Measurements from ENCODE around the gene APCS.
A peak's percentile ranks its signal among the peaks of the same experiment; 100 is the strongest.

APCS gene

DNA sequence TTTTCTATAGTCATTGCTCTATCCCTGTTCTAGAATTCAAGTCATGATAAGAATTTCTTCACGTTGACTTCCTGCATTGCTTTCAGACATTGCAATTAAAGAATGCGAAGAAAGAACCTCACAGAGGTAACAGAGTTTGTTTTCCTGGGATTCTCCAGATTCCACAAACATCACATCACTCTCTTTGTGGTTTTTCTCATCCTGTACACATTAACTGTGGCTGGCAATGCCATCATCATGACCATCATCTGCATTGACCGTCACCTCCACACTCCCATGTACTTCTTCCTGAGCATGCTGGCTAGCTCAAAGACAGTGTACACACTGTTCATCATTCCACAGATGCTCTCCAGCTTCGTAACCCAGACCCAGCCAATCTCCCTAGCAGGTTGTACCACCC is 10.6 kb downstream of the APCS start:
- TF ChIP-seq, protein P1, sequence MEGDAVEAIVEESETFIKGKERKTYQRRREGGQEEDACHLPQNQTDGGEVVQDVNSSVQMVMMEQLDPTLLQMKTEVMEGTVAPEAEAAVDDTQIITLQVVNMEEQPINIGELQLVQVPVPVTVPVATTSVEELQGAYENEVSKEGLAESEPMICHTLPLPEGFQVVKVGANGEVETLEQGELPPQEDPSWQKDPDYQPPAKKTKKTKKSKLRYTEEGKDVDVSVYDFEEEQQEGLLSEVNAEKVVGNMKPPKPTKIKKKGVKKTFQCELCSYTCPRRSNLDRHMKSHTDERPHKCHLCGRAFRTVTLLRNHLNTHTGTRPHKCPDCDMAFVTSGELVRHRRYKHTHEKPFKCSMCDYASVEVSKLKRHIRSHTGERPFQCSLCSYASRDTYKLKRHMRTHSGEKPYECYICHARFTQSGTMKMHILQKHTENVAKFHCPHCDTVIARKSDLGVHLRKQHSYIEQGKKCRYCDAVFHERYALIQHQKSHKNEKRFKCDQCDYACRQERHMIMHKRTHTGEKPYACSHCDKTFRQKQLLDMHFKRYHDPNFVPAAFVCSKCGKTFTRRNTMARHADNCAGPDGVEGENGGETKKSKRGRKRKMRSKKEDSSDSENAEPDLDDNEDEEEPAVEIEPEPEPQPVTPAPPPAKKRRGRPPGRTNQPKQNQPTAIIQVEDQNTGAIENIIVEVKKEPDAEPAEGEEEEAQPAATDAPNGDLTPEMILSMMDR (conservative IDR thresholded peaks at IDR 0.05; ENCODE audit: low read depth, low read length) = no peak
- DNase-seq (ENCODE audit: low read depth) = peak; percentile 75
- no peak overlapping the region for H3K4me3 ChIP-seq (ENCODE audit: low read length)

DNA sequence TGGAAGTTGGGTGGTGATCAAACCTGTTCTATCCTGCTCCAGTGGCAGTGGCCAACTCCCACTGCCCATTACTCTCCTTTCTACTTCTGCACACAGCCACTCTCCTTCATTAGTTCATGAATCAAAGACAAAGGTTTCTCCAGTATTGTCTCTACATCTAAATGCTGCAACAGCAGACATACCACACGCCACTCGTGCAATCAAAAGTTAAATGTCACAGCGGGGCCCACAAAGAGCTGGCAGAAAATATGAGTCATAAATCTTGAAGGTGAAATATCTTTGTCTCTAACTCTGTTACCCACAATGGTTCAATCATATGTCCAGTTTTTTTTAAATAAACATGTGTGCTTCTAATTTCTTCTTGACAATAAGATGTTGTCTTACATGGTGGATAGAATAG is 13.3 kb downstream of the APCS start:
- DNase-seq (ENCODE audit: low read depth) = no peak
- TF ChIP-seq, protein P1 (conservative IDR thresholded peaks at IDR 0.05; ENCODE audit: low read depth, low read length) = no peak

DNA sequence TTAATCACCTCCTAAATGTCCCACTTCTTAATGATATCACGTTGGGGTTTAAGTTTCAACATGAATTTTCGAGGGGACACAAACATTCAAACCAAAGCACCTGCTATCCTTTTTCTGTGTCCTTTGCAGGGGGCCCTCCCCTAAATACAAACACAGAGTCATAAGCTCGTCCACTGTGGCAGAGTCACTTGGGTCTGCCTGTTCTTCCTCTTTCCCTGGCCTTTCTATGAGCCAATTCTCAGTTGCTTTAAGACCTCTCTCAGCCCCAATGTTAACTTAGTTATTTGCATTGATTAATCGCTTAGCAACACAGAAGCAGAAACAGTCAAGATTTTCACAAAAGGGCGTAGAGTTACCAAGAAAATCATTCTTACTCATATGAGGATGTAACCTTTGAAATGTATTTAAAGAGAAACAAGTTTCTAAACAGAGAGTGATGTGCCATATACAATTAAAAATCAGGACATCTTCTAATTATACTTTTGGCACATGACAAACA is 14.9 kb downstream of the APCS start:
- DNase-seq (ENCODE audit: low read depth) = no peak
- TF ChIP-seq, protein P1 (conservative IDR thresholded peaks at IDR 0.05; ENCODE audit: low read depth, low read length) = no peak

More for the DNA sequence above, 13.3 kb downstream of the APCS start:
- no peak overlapping the region for H3K4me3 ChIP-seq (ENCODE audit: low read length)

DNA sequence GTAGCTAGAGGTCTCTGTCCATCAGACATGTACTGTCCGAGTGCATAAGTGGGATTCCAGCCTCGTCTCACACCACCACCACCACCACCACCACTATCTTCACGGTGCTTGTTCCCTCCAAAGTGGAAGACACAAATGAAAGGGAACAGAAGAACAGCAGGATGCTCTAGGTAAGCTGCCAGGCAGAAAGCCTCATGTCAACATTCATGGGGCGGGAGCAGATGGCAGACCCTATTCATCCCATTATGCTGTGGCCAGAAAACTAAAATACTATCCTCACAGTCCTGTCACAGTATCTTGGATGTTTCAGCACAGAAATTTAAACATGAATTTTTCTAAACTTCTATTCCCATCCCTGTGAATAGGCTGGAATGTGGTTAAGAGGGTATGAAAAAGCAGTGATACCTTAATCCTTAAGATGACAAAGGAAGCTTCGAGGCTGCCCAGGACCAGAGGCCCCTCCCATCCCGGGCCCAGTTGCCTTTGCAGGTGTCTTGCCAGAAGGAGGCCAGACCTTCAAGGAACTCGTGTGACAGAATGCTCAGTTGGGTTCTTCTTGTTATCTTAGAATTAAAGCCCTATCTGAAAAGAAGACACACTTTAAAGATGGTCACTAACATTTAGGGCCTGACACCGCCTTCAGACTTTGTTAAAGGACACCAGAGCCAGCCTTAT is 24.7 kb downstream of the APCS start:
- TF ChIP-seq, protein P1 (conservative IDR thresholded peaks at IDR 0.05; ENCODE audit: low read depth, low read length) = no peak
- no peak for DNase-seq (ENCODE audit: low read depth)
- no peak overlapping the region for H3K4me3 ChIP-seq (ENCODE audit: low read length)

More for the DNA sequence above, 14.9 kb downstream of the APCS start:
- H3K4me3 ChIP-seq (ENCODE audit: low read length) = no peak overlapping the region

DNA sequence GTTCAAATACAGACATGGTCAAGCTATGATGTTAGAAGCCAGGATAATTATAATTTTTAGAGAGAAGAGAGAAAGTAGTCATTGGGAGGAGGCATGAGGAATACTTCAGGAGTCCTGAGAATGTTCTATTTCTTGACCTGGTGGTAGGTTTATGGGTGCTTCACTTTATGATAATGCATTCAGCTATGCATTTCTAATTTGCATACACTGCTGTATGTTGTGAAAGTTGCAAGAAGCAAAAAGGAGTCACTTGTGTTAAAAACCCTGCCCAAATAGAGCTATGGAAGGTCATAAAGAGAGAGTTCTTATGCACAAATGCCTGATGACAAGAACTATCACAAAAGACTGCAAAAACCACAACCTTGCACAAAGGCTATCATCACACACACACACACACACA is 45.3 kb downstream of the APCS start:
- no peak overlapping the region for H3K4me3 ChIP-seq (ENCODE audit: low read length)
- TF ChIP-seq, protein P1 (conservative IDR thresholded peaks at IDR 0.05; ENCODE audit: low read depth, low read length) = no peak
- DNase-seq (ENCODE audit: low read depth) = no peak

Data from retinal pigment epithelial cell (primary cell).